GM12873 (cell line): ENCODE measurements around the gene PPIG.

ENCODE experiments used
- TF ChIP-seq, protein P1 (sequence below): IDR thresholded peaks from 2 replicates; pipeline ENCODE4 v1.5.1; 2012; ENCODE audit warnings: low read depth, mild to moderate bottlenecking, moderate library complexity, low read length, control low read depth; ENCODE audit not compliant: insufficient read depth; ENCODE audit errors: missing control alignments

The PPIG gene

DNA sequence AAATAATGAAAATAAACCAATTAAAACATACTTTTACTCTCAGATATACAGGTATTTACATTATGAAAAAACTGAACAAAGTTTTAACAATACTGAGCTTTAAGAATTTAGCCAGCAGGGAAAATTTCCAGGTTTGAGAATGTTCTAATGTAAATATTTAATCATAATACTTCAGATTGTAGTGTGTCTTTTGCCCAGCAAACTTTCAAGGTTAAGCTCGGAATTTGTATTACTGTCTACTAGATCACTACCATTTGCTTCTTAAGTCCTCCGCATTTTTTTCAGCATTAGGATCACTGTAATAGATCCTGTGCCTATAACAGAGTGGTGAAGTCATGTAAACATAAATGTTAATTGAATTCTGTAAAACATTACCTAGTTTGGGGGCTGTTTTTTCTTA, 57.3 kb downstream of the PPIG start:
- TF ChIP-seq, protein P1, sequence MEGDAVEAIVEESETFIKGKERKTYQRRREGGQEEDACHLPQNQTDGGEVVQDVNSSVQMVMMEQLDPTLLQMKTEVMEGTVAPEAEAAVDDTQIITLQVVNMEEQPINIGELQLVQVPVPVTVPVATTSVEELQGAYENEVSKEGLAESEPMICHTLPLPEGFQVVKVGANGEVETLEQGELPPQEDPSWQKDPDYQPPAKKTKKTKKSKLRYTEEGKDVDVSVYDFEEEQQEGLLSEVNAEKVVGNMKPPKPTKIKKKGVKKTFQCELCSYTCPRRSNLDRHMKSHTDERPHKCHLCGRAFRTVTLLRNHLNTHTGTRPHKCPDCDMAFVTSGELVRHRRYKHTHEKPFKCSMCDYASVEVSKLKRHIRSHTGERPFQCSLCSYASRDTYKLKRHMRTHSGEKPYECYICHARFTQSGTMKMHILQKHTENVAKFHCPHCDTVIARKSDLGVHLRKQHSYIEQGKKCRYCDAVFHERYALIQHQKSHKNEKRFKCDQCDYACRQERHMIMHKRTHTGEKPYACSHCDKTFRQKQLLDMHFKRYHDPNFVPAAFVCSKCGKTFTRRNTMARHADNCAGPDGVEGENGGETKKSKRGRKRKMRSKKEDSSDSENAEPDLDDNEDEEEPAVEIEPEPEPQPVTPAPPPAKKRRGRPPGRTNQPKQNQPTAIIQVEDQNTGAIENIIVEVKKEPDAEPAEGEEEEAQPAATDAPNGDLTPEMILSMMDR: no peak

GRCh38 chr2:169644173-169644572, 60.0 kb downstream of the PPIG start:
- TF ChIP-seq, protein P1: no peak

DNA sequence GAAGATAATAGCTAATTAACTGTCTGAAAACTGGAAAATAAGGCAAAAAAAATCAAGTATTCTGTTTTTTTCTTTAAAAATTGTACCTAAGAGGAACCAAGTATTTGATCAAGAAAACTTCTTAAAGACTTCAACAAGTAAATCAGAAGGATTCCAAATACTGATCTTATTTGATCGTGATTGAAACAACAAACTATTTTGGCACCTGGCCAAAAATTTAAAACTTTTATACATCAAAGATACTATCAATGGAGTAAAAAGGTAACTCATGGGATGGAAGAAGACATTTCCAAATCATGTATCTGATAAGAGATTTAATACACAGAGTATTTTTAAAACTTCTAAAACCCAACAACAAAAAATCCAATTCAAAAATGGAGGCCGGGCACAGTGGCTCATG, 63.3 kb downstream of the PPIG start:
- TF ChIP-seq, protein P1: no peak

- TF ChIP-seq, protein P1: no peak
These were observed 65.1 kb downstream of the PPIG start for GRCh38 chr2:169649278-169649677.

GRCh38 chr2:169653636-169654035, 69.5 kb downstream of the PPIG start:
- TF ChIP-seq, protein P1: no peak

DNA sequence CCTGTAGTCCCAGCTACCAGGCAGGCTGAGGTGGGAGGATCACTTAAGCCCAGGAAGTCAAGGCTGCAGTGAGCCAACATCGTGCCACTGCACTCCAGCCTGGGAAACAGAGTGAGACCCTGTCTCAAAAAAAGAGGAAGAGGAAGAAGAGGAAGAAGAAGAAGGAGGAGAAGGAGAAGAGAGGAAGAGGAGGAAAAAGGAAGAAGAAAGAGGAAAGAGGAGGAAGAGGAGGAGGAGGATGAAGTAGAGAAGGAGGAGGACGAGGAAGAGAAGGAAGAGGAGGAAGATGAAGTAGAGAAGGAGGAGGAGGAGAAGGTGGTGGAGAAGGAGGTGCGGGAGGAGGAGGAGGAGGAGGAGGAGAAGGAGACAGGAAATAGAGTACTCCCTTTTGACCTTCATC, 72.0 kb downstream of the PPIG start:
- TF ChIP-seq, protein P1: no peak

DNA sequence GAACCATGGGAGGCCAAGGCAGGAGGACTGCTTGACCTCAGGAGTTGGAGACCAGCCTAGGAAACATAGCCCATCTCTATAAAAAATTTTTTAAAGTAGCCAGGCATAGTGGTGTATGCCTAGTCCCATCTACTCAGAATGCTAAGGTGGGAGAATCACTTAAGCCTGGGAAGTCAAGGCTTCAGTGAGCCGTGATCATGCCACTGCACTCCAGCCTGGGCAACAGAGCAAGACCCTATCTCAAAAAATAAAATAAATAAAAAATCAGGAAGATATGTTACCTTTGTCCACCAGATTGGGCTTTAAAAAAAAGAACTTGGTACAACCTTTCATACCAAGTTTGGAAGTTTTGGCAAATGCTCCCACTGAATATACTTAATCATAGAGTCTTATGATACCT, 74.7 kb downstream of the PPIG start:
- TF ChIP-seq, protein P1: no peak

DNA sequence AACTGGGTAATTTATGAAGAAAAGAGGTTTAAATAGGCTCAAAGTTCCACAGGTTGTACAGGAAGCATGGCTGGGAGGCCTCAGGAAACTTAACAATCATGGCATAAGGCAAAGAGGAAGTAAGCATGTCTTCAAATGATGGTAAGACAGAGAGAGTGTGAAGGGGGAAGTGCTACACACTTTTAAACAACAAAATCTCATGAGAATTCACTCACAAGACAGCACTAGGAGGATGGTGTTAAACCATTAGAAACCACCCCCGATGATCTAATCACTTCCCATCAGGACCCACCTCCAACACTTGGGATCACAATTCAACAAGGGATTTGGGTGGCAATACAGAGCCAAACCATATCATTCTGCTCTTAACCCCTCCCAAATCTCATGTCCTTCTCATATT, 75.2 kb downstream of the PPIG start:
- TF ChIP-seq, protein P1: no peak
